NAMALWA (cell line): ENCODE measurements around the gene SLC13A2.

Source experiments
- DNase-seq: peaks from one replicate; pipeline ENCODE4 v3.0.0-alpha.2; 2015; ENCODE audit warnings: low spot score

Gene SLC13A2

DNA sequence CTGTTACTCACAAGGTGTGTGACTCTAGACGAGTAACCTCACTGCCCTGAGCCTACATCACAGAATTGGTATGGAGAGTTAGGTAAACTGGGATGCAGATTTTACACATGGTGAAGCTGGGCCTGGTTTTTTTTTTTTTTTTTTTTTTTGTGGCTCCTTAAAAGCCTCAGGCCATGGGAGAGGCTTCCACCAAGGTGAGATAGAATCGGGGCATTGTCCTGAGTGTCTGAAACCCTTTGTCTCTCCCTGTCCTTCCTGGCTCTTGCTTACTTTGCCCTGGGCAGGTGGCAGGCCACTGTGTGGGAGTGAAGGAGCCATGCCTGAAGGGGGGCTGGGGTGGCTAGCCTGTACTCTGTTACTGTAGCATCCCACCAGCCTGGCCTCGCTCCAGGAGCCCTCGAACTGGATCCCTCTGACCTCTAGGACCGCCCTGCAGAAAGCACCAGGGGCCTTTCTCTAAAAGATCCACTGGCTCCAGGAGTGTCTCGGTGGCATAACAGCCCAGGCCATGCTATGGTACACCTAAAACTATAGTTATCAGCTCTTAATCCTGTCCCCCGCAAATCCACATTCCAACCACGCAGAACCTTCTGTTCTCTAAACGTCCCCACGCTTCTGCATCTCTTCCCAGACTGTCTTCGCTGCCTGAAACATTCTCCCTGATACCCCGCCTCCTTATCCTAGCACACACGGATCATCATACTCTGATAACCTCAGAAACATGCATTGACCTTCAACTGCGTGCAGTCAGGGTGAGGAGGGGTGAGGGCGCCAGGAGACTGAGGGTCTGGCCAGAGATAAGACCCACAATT lies 1.7 kb upstream of the SLC13A2 start:
- DNase-seq, result no peak

GRCh38 chr17:28472871-28473497 lies 460 bp upstream of the SLC13A2 start:
- no peak for DNase-seq

- no peak for DNase-seq
These were observed 677 bp downstream of the SLC13A2 start for GRCh38 chr17:28474111-28474531.

- no peak for DNase-seq
These were observed 1.9 kb downstream of the SLC13A2 start for GRCh38 chr17:28475151-28475900.

DNA sequence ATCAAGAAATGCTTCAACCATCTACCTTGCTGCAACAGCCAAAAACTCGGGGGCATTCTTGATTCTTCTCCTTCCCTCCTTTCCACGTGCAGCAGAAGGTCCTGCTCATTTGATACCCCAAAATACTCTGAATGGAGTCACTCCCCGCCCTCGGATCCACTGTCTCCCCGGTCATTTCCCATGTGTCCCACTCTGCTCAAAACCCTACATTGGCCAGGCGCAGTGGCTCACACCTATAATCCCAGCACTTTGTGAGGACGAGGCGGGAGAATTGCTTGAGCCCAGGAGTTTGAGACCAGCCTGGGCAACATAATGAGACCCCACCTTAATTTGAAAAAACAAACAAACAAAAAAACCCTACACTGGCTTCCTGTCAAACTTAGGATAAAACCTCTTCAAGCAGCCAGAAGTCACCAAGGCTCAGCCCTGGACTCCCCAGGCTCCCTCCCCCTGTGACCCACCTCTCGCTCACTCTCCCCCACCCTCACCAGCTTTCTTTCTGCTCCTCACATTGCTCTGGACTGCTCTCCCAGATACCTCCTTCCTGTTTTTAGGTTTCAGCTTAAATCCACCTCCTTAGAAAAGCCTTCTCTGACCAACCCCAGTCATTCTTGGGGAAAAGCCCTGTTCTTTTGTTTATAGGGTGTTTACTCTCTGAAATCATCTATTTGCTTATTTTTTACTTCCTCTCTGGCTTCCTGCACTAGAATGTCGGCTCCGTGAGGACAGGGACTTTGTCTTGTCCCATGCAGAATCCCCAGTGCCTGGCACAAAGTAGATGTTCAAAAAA lies 2.8 kb downstream of the SLC13A2 start:
- DNase-seq, result no peak

- DNase-seq, result no peak
These were observed 4.5 kb downstream of the SLC13A2 start for GRCh38 chr17:28477928-28478327.

DNA sequence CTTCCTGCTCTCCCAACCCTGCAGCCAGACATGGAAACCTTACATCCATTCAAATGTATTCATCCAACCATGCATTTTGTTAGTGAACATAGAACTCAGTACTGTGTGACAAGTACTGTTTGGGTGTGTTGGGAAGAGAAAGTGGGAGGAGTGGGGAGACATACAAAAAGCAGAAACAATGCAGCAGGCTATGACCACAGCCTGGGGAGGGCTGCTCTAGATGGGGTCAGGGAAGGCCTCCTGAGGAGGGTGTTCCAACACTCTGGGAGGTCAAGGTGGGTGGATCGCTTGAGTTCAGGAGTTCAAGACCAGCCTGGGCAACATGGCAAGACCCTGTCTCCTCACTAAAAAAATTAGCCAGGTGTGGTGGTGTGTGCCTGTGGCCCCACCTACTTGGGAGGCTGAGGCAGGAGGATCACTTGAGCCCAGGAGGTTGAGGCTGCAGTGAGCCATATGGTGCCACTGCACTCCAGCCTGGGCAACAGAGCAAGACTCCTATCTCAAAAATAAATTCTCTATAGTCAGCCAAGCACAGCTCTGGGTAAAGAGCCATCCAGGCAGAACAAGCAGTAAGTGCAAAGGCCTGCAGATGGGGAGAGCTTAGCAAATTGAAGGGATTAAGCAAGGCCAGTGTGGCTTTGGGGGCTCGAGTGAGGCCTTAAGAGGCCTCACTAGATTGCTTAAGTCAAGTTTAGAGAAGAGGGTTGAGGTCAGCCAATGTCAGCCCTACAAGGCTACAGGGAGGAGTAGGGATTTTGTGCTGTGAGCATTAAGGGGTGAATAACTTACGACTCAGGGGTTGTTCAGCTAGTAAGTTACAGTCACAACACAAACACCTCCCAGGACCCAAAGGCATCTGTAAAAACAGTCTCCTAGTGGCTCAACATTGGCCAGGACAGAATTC lies 5.5 kb downstream of the SLC13A2 start:
- no peak for DNase-seq

DNA sequence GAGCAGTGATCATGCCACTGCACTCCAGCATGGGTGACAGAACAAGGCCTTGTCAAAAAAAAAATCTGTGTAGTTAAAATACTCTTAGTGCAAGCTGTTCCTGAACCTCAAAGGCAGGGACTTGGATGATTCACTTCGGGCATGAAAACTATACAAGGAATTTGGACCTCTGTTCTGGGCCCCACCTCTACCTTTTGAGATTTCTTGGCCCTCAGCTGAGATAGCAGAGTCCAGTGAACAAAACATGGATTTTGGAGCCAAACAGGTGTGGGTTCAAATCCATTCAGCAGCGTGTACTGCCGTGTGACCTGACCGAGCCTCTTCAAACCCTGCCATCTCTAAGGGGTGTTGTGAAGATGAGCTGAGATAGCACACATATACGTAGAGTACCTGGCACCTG lies 6.8 kb downstream of the SLC13A2 start:
- no peak for DNase-seq

DNA sequence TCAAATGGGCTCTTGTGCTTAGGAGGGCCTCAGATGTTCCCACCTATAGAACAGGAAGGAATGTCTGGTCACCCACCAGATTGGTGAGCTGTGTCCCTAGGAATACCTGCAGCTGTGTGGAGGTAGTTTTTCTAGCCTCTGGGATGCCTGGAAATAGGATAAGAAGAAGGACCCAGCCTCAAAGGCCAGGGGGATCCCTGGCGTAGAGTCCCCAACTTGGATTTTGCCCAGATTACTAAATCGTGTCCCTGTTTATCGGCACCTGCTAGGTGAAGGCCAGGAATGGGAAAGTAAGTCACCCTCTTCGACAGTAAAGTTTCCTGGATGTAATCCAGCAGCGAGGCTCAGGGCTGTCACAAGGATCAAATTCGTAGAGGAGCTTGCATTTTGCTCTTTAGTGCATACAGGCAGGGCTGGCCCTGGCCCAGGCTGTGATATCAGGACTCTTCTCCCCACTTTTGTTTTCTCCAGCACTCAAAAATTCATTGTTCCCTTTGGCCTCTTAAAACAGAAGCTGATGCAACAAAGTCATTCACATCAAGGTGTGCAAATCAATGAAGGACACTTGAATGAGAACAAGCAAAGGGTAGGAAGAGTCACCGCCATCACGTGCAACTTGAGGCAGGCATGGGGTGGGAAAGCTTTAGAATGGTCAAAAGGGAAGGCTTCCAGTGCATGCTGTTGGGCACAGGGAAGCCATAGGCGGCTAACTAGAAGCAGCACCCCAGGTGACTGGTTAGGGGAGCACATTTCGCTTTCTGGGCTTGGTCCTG lies 7.5 kb downstream of the SLC13A2 start:
- DNase-seq, result no peak

- DNase-seq, result no peak
These were observed 9.2 kb downstream of the SLC13A2 start for GRCh38 chr17:28482551-28483199.

DNA sequence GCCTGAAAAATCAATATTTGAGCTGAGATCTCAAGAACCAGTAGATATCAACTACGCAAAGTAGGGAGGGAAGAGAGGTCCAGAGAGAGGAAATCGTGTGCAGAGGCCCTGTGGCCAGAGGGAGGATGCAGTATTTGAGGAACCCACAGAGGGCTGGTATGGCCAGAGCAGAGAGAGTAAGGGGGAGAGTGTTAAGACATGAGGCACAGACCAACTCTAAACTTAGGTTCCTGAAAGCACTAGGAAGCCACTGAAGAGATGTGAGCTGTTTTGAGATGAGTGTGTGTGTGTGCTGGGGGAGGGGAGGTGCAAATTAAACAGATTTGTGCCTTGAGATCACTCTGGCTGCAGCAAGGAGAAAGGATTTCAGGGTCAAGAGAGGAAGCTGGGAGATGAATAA lies 10.9 kb downstream of the SLC13A2 start:
- DNase-seq, result no peak

DNA sequence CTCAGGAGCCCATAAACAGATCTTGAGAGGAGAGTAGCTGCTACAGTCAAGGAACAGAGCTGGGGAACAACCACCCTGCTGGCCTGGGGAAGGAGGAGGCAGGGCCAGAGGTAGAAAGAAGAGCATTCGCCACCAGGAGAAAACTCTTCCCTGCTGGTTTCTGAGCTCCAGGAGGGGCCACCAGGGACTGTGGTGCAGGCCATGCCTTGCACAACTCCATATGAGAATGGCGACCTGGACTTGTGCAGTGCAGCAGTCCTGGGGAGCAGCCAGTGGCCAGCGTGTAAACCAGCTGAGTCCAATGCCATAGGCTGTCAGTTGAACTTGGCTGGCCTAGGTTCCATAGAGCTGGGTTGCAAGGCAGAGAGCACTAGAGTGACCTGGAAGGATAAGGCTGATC lies 11.6 kb downstream of the SLC13A2 start:
- no peak for DNase-seq

DNA sequence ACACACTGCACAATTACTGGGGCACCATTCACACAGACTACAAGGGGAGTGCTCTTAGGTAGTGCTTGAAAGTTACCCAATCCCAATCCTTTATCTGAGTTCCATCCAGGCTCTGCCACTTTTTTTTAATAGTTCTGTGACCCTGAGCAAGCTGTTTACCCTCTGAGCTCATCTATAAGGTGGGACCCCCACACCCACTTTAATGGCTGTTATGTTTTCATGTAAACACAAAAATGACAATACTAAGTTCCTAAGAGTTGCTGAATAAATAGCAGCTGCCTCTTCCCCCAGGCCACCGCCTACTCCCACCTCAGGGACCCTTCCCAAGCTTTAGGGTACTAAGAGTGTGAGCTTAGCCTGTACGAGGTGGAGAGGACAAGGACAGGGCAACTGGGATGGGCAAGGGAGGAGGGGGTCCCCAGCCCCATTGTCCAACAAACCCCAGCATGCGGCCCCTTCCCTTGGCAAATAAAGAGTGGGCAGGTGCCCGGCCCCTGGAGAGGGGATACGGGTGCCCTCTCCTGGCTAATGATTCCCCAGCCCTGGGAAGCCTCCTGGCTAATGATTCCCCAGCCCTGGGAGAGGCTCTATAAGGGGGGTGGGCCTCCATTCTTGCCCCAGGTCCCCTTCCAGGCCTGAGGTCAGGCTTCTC lies 14.6 kb downstream of the SLC13A2 start:
- DNase-seq, result no peak

- DNase-seq, result no peak
These were observed 15.3 kb downstream of the SLC13A2 start for GRCh38 chr17:28488533-28489276.

GRCh38 chr17:28491286-28491685 lies 17.8 kb downstream of the SLC13A2 start:
- no peak for DNase-seq

DNA sequence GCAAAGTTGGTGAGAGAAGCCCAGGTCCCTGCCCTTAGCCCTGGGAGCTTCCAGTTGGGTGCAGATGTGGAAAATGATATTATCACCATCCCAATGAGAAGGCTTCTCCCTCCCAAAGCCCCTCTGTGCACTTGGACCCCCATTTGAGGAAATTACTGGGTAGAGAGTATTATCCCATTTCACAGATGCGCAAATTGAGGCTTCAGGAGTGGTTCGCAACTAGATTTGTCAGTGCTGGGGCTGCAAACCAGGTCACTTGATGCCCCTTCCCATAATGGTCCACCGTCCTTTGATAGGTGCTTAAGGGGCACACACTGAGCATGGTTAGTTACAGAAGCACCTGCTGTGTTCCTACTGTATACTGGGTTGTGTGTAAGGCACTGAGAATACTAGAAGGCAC lies 18.4 kb downstream of the SLC13A2 start:
- no peak for DNase-seq

GRCh38 chr17:28492352-28493310 lies 19.2 kb downstream of the SLC13A2 start:
- peak; percentile 19 for DNase-seq
